Gastrocnemius medialis (tissue), 4 donors: ENCODE data around the gene SPTSSB. TPM values are rescaled to one million over a fixed set of nuclear protein-coding genes. Genes with fewer than 3 reads are reported as not detected.

Experiments used
- ATAC-seq, 2 donors: fragments of 150-250 bp; one replicate each; pipeline ENCODE4 v1.9.1; 2016
- DNase-seq, 2 donors: peaks; one replicate each; pipeline ENCODE4 v3.0.0-alpha.2; 2019
- H3K27ac ChIP-seq, 4 donors: fragments of 200-600 bp; sonication (generic); 1 replicate in 1 of 4; 2 replicates in 3 of 4; pipeline ENCODE4 v1.5.1; 2016 to 2018; ENCODE audit warnings: mild to moderate bottlenecking in 2 of 4, moderate library complexity in 1 of 4
- H3K27me3 ChIP-seq, 3 donors: fragments of 200-600 bp; sonication (generic) in 2 of 3; 1 replicate in 1 of 3; 2 replicates in 2 of 3; pipeline versions ENCODE4 v1.5.1 to v1.6.0; 2016 to 2019; ENCODE audit warnings: mild to moderate bottlenecking in 1 of 3, moderate library complexity in 1 of 3
- H3K36me3 ChIP-seq, 2 donors: fragments of 200-600 bp; sonication (generic) in 1 of 2; one replicate each; pipeline ENCODE4 v1.5.1; 2017 to 2018
- H3K4me1 ChIP-seq, 2 donors: fragments of 200-600 bp; sonication (generic) in 1 of 2; one replicate each; pipeline ENCODE4 v1.5.1; 2016 to 2017; ENCODE audit warnings: mild to moderate bottlenecking in 2 of 2
- H3K4me3 ChIP-seq, 4 donors: fragments of 200-600 bp; sonication (generic) in 3 of 4; 1 replicate in 1 of 4; 2 replicates in 3 of 4; pipeline ENCODE4 v1.5.1; 2016 to 2019; ENCODE audit warnings: mild to moderate bottlenecking in 2 of 4
- H3K9me3 ChIP-seq, 3 donors: fragments of 200-600 bp; sonication (generic) in 2 of 3; 1 replicate in 1 of 3; 2 replicates in 2 of 3; pipeline ENCODE4 v1.5.1; 2016 to 2019
- CTCF ChIP-seq, 5 experiments: fragments of 450-650 bp in 3 of 5; fragments of 200-600 bp in 2 of 5; sonication (generic) in 2 of 5; IDR thresholded peaks in 4 of 5; conservative IDR thresholded peaks in 1 of 5; 1 replicate in 4 of 5; 2 replicates in 1 of 5; pipeline ENCODE4 v1.5.1; 2016 to 2019; ENCODE audit warnings: antibody characterized with exemption in 5 of 5, mild to moderate bottlenecking in 3 of 5, moderate library complexity in 3 of 5
- POLR2A ChIP-seq, 2 donors: fragments of 450-650 bp; IDR thresholded peaks; one replicate each; pipeline ENCODE4 v1.6.1; 2017; ENCODE audit warnings: antibody characterized with exemption in 2 of 2, mild to moderate bottlenecking in 2 of 2, moderate library complexity in 2 of 2
- in situ Hi-C, 4 donors: fragments of 200-750 bp; cut with MboI; loops; one replicate each; pipeline versions ENCODE4 v1.15.0 to v1.8.0; 2017; ENCODE audit warnings: low sequenced_read_pairs in 4 of 4
- intact Hi-C: fragments of 100-400 bp; cut with DNase I; formaldehyde crosslinking; loops from one replicate; pipeline ENCODE4 v1.15.1; 2023; ENCODE audit warnings: low total_unique reads
- total RNA-seq, 4 donors: library from RNA; depleted of rRNA; stranded (reverse); fragments of >200 nt; gene quantifications; one replicate each; pipeline versions ENCODE4 v1.1.0 to v1.2.3, GENCODE V29; 2016

Gene SPTSSB
- total RNA-seq, 4 donors from 2014 or later, result not detected

GRCh38 chr3:161337311-161337710, 34.0 kb downstream of the SPTSSB start:
- DNase-seq (no peak), ATAC-seq (no peak)
- no peak overlapping the region for H3K4me3 ChIP-seq
- H3K36me3 ChIP-seq, result no peaks in the 10 kb centered on the region
- in situ Hi-C loops (no loop called here), intact Hi-C loops (no loop called here)
- TF ChIP-seq POLR2A (IDR thresholded peaks at IDR 0.05) (no peak), CTCF (IDR thresholded peaks at IDR 0.05 in 4 of 5, conservative IDR thresholded peaks at IDR 0.05 in 1 of 5) (no peak)
- H3K27me3 ChIP-seq, result no peaks in the 10 kb centered on the region
- H3K27ac ChIP-seq, result no peak overlapping the region
- peaks cover 0 to 3% of the 10 kb centered on the region in 2 donors for H3K4me1 ChIP-seq
- no peaks in the 10 kb centered on the region for H3K9me3 ChIP-seq

GRCh38 chr3:161336661-161337060, 34.7 kb downstream of the SPTSSB start:
- H3K27ac ChIP-seq, result no peak overlapping the region
- intact Hi-C loops (no loop called here), in situ Hi-C loops (no loop called here)
- H3K36me3 ChIP-seq, result no peaks in the 10 kb centered on the region
- H3K27me3 ChIP-seq, result no peaks in the 10 kb centered on the region
- no peak for ATAC-seq
- DNase-seq, result no peak
- H3K4me3 ChIP-seq, result no peak overlapping the region
- H3K9me3 ChIP-seq, result no peaks in the 10 kb centered on the region
- TF ChIP-seq POLR2A (IDR thresholded peaks at IDR 0.05) (no peak), CTCF (IDR thresholded peaks at IDR 0.05 in 4 of 5, conservative IDR thresholded peaks at IDR 0.05 in 1 of 5) (no peak)
- H3K4me1 ChIP-seq, result peaks cover 0 to 3% of the 10 kb centered on the region in 2 donors

- ATAC-seq (no peak), DNase-seq (no peak)
- intact Hi-C loops (no loop called here), in situ Hi-C loops (no loop called here)
- H3K9me3 ChIP-seq, result no peaks in the 10 kb centered on the region
- H3K27ac ChIP-seq, result no peak overlapping the region
- H3K4me3 ChIP-seq, result no peak overlapping the region
- H3K27me3 ChIP-seq, result no peaks in the 10 kb centered on the region
- H3K4me1 ChIP-seq, result peaks cover 0 to 3% of the 10 kb centered on the region in 2 donors
- TF ChIP-seq CTCF (IDR thresholded peaks at IDR 0.05 in 4 of 5, conservative IDR thresholded peaks at IDR 0.05 in 1 of 5) (no peak), POLR2A (IDR thresholded peaks at IDR 0.05) (no peak)
- H3K36me3 ChIP-seq, result no peaks in the 10 kb centered on the region
These were observed 37.6 kb downstream of the SPTSSB start for GRCh38 chr3:161333696-161334095.

GRCh38 chr3:161332792-161333191, 38.5 kb downstream of the SPTSSB start:
- Histone ChIP-seq H3K4me1 (peaks cover 0 to 3% of the 10 kb centered on the region in 2 donors), H3K4me3 (no peak overlapping the region), H3K27ac (no peak overlapping the region), H3K9me3 (no peaks in the 10 kb centered on the region), H3K27me3 (no peaks in the 10 kb centered on the region), H3K36me3 (no peaks in the 10 kb centered on the region)
- intact Hi-C loops, result no loop called here
- in situ Hi-C loops, result no loop called here
- no peak for DNase-seq
- no peak for ATAC-seq
- no peak for TF ChIP-seq POLR2A (IDR thresholded peaks at IDR 0.05)
- no peak for TF ChIP-seq CTCF (IDR thresholded peaks at IDR 0.05 in 4 of 5, conservative IDR thresholded peaks at IDR 0.05 in 1 of 5)

GRCh38 chr3:161325059-161325458, 46.3 kb downstream of the SPTSSB start:
- ATAC-seq (no peak), DNase-seq (no peak)
- no peaks in the 10 kb centered on the region for H3K36me3 ChIP-seq
- H3K4me3 ChIP-seq, result no peak overlapping the region
- no peak overlapping the region for H3K27ac ChIP-seq
- TF ChIP-seq POLR2A (IDR thresholded peaks at IDR 0.05), result no peak
- no peak for TF ChIP-seq CTCF (IDR thresholded peaks at IDR 0.05 in 4 of 5, conservative IDR thresholded peaks at IDR 0.05 in 1 of 5)
- no peaks in the 10 kb centered on the region for H3K27me3 ChIP-seq
- H3K9me3 ChIP-seq, result no peaks in the 10 kb centered on the region
- in situ Hi-C loops (no loop called here), intact Hi-C loops (no loop called here)
- no peaks in the 10 kb centered on the region for H3K4me1 ChIP-seq
